ENCODE measurements around the gene SYT5. TPM values are rescaled to one million over a fixed set of nuclear protein-coding genes. Genes with fewer than 3 reads are reported as not detected.

Gene SYT5
- polyA plus RNA-seq, 1 donor (not counting 4 experiments of a cell fraction or from before 2014, with no cell fraction given): 0.33 TPM

DNA sequence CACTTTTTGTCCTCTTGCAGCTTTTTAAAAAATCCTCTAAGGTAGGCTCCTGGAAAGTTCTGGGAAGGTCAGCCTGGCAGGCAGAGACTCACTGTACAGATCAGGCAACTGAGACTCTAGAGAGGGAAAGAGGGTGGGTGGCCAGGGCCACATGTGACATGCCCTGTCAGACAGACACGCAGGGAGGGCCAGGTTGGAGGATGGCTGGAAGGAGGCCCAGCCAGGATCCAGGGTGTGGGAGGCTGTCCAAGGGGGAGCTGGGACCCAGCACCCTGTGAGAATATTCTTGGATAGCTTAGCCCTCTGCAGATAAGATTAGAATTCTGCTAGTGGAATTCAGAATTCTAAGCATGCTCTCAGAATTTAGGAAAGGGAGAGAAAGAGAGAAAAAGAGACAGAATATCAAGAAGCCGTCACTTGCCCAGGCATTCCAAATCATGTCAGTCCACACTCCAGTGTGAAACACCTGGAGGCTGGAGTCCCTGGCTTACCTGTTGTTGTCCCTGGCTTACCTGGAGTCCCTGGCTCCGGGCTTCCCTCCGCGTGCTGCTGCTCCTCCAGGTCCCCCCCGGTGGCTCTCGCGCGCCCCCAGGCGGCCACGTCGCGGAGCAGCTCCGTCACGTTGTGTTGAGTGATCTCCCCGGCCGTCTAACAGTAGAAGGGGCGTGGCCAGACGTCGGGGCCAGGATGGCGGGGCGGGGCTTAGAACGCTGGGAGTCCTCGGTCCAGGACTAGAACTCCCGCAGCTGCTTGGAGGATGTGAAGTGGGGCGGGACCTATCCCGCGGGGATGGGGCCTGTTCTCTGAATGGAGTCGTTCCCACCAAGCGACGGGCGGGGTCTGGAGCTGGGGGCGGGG lies 19.7 kb downstream of the SYT5 start:
- FAIRE-seq (peak; percentile 71), DNase-seq (ENCODE audit: low read depth, low spot score) (no peak)
- Histone ChIP-seq H3K27ac (ENCODE audit: control insufficient read depth, insufficient read depth, low read length) (peak overlapping the region; percentile 52), H3K27me3 (ENCODE audit: control insufficient read depth, extremely low read depth, insufficient read depth, low read length) (no peaks in the 10 kb centered on the region), H3K4me1 (ENCODE audit: control insufficient read depth, extremely low read depth, insufficient read depth, low read length) (peaks cover 22% of the 10 kb centered on the region), H3K36me3 (ENCODE audit: control insufficient read depth in 2 of 2, extremely low read depth in 1 of 2, insufficient read depth in 2 of 2, low read length in 2 of 2) (no peaks in the 10 kb centered on the region), H3K9ac (ENCODE audit: control insufficient read depth, extremely low read depth, insufficient read depth, low read length) (peak overlapping the region; percentile 64), H3K9me1 (ENCODE audit: control insufficient read depth, extremely low read depth, insufficient read depth, low read length) (no peaks in the 10 kb centered on the region), H2AFZ (ENCODE audit: control insufficient read depth, low read length) (peak overlapping the region; percentile 40), H3K9me3 (ENCODE audit: control insufficient read depth, low read depth, low read length) (no peaks in the 10 kb centered on the region), H4K20me1 (ENCODE audit: control insufficient read depth, extremely low read depth, insufficient read depth, low read length) (no peaks in the 10 kb centered on the region), H3K4me3 (ENCODE audit: control insufficient read depth in 2 of 3, extremely low read depth in 1 of 3, insufficient read depth in 2 of 3, low read depth in 1 of 3, low read length in 3 of 3) (peak overlapping the region; percentile 6 to 69 (median 46)), H3K79me2 (ENCODE audit: control insufficient read depth, insufficient read depth, low read length) (no peaks in the 10 kb centered on the region), H3K4me2 (ENCODE audit: control insufficient read depth, extremely low read depth, insufficient read depth, low read depth, low read length) (peak overlapping the region; percentile 82)
- TF ChIP-seq EZH2 (IDR thresholded peaks at IDR 0.05; ENCODE audit: low read length): no peak
- TF ChIP-seq, protein P1, sequence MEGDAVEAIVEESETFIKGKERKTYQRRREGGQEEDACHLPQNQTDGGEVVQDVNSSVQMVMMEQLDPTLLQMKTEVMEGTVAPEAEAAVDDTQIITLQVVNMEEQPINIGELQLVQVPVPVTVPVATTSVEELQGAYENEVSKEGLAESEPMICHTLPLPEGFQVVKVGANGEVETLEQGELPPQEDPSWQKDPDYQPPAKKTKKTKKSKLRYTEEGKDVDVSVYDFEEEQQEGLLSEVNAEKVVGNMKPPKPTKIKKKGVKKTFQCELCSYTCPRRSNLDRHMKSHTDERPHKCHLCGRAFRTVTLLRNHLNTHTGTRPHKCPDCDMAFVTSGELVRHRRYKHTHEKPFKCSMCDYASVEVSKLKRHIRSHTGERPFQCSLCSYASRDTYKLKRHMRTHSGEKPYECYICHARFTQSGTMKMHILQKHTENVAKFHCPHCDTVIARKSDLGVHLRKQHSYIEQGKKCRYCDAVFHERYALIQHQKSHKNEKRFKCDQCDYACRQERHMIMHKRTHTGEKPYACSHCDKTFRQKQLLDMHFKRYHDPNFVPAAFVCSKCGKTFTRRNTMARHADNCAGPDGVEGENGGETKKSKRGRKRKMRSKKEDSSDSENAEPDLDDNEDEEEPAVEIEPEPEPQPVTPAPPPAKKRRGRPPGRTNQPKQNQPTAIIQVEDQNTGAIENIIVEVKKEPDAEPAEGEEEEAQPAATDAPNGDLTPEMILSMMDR (optimal IDR thresholded peaks at IDR 0.05 in 1 of 3, IDR thresholded peaks at IDR 0.05 in 1 of 3, conservative IDR thresholded peaks at IDR 0.05 in 1 of 3; ENCODE audit: extremely low read depth in 1 of 3, insufficient read depth in 2 of 3, low read length in 3 of 3): peak; percentile 90 to 97 (median 94)
- dilution Hi-C loops (cut with MboI; ENCODE audit: extremely low pct_ligation_motif_present, low sequenced_read_pairs): no loop called here

DNA sequence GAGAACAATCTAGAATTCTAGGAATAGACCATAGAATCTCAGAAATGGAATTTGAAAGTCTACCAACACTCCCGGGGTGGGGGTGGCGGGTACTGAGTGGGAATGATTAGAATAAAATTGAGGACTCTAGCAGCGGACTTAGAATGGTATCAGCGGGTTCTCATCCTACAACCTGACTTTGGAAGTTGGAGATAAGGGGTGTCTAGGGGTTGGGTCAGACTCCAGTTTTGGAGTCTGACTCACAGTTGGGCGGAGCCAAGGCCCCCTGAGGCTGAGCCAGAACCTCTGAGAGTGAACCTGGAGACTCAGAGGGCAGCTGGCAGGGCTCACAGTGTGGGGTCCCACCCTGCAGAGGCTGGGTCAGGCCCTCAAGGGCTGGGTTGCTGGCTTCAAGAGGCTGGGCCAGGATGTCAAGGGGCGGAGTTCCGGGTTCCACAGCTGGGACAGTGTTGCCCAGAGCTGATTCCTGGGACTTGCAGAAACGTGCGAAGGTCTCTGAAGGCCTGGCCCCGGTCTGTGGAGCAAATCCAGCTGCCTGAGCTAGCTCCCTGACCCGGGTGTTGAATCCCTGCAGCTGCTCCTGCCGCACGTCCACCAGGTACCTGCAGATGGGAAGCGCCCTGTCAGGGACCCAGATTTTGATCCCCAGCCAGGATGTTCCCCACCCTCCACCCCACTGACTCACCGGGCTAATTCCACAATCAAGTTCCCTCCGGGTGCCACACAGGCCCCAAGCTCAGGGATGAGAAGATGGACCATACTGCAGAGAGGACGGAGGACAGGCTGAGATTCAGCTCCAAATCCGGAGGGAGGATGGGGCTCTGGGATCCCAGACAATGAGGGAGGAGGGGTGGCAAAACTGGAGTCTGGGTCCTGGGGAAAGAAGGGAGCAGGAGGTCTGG lies 21.0 kb downstream of the SYT5 start:
- H3K79me2 ChIP-seq (ENCODE audit: control insufficient read depth, insufficient read depth, low read length): no peaks in the 10 kb centered on the region
- no peak for TF ChIP-seq EZH2 (IDR thresholded peaks at IDR 0.05; ENCODE audit: low read length)
- TF ChIP-seq, protein P1 (optimal IDR thresholded peaks at IDR 0.05 in 1 of 3, IDR thresholded peaks at IDR 0.05 in 1 of 3, conservative IDR thresholded peaks at IDR 0.05 in 1 of 3; ENCODE audit: extremely low read depth in 1 of 3, insufficient read depth in 2 of 3, low read length in 3 of 3): no peak
- peak overlapping the region; percentile 82 for H3K4me2 ChIP-seq (ENCODE audit: control insufficient read depth, extremely low read depth, insufficient read depth, low read depth, low read length)
- H3K9me3 ChIP-seq (ENCODE audit: control insufficient read depth, low read depth, low read length): no peaks in the 10 kb centered on the region
- no peaks in the 10 kb centered on the region for H3K9me1 ChIP-seq (ENCODE audit: control insufficient read depth, extremely low read depth, insufficient read depth, low read length)
- peak; percentile 73 for FAIRE-seq
- no peak for DNase-seq (ENCODE audit: low read depth, low spot score)
- peak overlapping the region; percentile 64 for H3K9ac ChIP-seq (ENCODE audit: control insufficient read depth, extremely low read depth, insufficient read depth, low read length)
- H3K36me3 ChIP-seq (ENCODE audit: control insufficient read depth in 2 of 2, extremely low read depth in 1 of 2, insufficient read depth in 2 of 2, low read length in 2 of 2): no peaks in the 10 kb centered on the region
- dilution Hi-C loops (cut with MboI; ENCODE audit: extremely low pct_ligation_motif_present, low sequenced_read_pairs): no loop called here
- peak overlapping the region; percentile 54 for H3K27ac ChIP-seq (ENCODE audit: control insufficient read depth, insufficient read depth, low read length)
- H3K4me3 ChIP-seq (ENCODE audit: control insufficient read depth in 2 of 3, extremely low read depth in 1 of 3, insufficient read depth in 2 of 3, low read depth in 1 of 3, low read length in 3 of 3): peak overlapping the region; percentile 13 to 69 (median 48)
- no peaks in the 10 kb centered on the region for H3K27me3 ChIP-seq (ENCODE audit: control insufficient read depth, extremely low read depth, insufficient read depth, low read length)
- H4K20me1 ChIP-seq (ENCODE audit: control insufficient read depth, extremely low read depth, insufficient read depth, low read length): no peaks in the 10 kb centered on the region
- peaks cover 22% of the 10 kb centered on the region for H3K4me1 ChIP-seq (ENCODE audit: control insufficient read depth, extremely low read depth, insufficient read depth, low read length)
- peak overlapping the region; percentile 33 for H2AFZ ChIP-seq (ENCODE audit: control insufficient read depth, low read length)

All from keratinocyte (primary cell).